ENCODE results near the gene SUGCT. TPM values are rescaled to one million over a fixed set of nuclear protein-coding genes. Genes with fewer than 3 reads are reported as not detected.

SUGCT gene
- total and polyA plus RNA-seq, 2 of the 8 experiments (the other 6 are each of a cell fraction or from before 2014, with no cell fraction given): 2.8 to 5.4 TPM

- TF ChIP-seq CTCF (IDR thresholded peaks at IDR 0.05; ENCODE audit: control extremely low read depth in 1 of 3, insufficient read depth in 1 of 3, low read depth in 1 of 3, low read length in 3 of 3) (no peak), GABPA (IDR thresholded peaks at IDR 0.05; ENCODE audit: borderline replicate concordance, insufficient read depth, low read length) (no peak), TEAD4 (IDR thresholded peaks at IDR 0.05; ENCODE audit: low read depth, low read length) (no peak)
Measured at GRCh38 chr7:40760987-40761386, 626.2 kb downstream of the SUGCT start (continued).
